Thyroid gland (tissue), 4 donors: ENCODE measurements around the gene KRTAP4-5.

Experiments used
- POLR2A ChIP-seq, 2 donors: fragments of 450-650 bp; IDR thresholded peaks; one replicate each; pipeline ENCODE4 v1.6.1; 2017; ENCODE audit warnings: antibody characterized with exemption in 2 of 2, mild to moderate bottlenecking in 2 of 2, moderate library complexity in 1 of 2
- TF ChIP-seq, protein P1 (sequence below), 6 experiments: fragments of 200-600 bp in 3 of 6; fragments of 450-650 bp in 3 of 6; sonication (generic) in 3 of 6; IDR thresholded peaks; one replicate each; pipeline ENCODE4 v1.5.1; 2016 to 2019; ENCODE audit warnings: antibody characterized with exemption in 6 of 6, mild to moderate bottlenecking in 2 of 6, inconsistent platforms in 1 of 6, moderate library complexity in 1 of 6

DNA sequence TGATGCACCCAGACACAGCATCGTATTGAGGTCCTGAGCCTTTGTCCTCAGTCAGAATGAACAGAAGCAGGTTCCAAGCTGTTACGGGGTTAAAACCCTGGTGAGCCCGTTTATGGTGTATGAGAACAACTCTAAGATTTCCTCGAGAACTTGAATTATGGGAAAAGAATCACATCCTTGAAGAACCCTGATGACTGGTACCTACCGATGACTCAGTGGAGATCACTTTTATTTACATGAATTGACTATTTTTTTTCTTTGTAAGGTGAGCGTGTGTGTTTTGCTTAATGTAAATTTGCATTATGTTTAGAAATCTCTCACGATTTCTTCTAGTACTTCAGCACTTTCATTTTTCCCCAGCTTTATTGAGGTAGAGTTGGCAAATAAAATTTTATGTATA lies 14.2 kb upstream of the KRTAP4-5 start:
- TF ChIP-seq, protein P1, sequence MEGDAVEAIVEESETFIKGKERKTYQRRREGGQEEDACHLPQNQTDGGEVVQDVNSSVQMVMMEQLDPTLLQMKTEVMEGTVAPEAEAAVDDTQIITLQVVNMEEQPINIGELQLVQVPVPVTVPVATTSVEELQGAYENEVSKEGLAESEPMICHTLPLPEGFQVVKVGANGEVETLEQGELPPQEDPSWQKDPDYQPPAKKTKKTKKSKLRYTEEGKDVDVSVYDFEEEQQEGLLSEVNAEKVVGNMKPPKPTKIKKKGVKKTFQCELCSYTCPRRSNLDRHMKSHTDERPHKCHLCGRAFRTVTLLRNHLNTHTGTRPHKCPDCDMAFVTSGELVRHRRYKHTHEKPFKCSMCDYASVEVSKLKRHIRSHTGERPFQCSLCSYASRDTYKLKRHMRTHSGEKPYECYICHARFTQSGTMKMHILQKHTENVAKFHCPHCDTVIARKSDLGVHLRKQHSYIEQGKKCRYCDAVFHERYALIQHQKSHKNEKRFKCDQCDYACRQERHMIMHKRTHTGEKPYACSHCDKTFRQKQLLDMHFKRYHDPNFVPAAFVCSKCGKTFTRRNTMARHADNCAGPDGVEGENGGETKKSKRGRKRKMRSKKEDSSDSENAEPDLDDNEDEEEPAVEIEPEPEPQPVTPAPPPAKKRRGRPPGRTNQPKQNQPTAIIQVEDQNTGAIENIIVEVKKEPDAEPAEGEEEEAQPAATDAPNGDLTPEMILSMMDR (IDR thresholded peaks at IDR 0.05): no peak
- no peak for TF ChIP-seq POLR2A (IDR thresholded peaks at IDR 0.05)
